Osteocyte (in vitro differentiated cells): ENCODE results near the gene LMLN. TPM values are rescaled to one million over a fixed set of nuclear protein-coding genes. Genes with fewer than 3 reads are reported as not detected.

ENCODE experiments used
- DNase-seq: peaks from one replicate; pipeline ENCODE4 v3.0.0; 2021; ENCODE audit warnings: mixed read lengths; ENCODE audit not compliant: unreplicated experiment; ENCODE audit errors: extremely low spot score
- H3K27ac Mint-ChIP-seq: one replicate; pipeline ENCODE4 v1.8.0; 2021; ENCODE audit warnings: mild to moderate bottlenecking, mixed read lengths; ENCODE audit not compliant: unreplicated experiment
- H3K27me3 Mint-ChIP-seq: one replicate; pipeline ENCODE4 v1.8.0; 2021; ENCODE audit warnings: mixed read lengths; ENCODE audit not compliant: unreplicated experiment
- H3K36me3 Mint-ChIP-seq: one replicate; pipeline ENCODE4 v1.8.0; 2021; ENCODE audit warnings: mixed read lengths; ENCODE audit not compliant: unreplicated experiment
- H3K4me1 Mint-ChIP-seq: one replicate; pipeline ENCODE4 v1.8.0; 2021; ENCODE audit warnings: mixed read lengths; ENCODE audit not compliant: unreplicated experiment
- H3K4me3 Mint-ChIP-seq: one replicate; pipeline ENCODE4 v1.8.0; 2021; ENCODE audit warnings: mild to moderate bottlenecking, moderate library complexity, mixed read lengths; ENCODE audit not compliant: unreplicated experiment
- H3K9me3 Mint-ChIP-seq: one replicate; pipeline ENCODE4 v1.8.0; 2021; ENCODE audit warnings: mixed read lengths; ENCODE audit not compliant: unreplicated experiment
- CTCF ChIP-seq: fragments of 200-600 bp; sonication (generic); IDR thresholded peaks from 2 replicates; pipeline ENCODE4 v1.5.0; 2021; ENCODE audit warnings: antibody characterized with exemption, mild to moderate bottlenecking, moderate library complexity
- total RNA-seq: library from RNA; stranded (reverse); gene quantifications from 2 replicates; pipeline ENCODE4 v1.2.1, GENCODE V29; 2021

The LMLN gene
- total RNA-seq, 1 donor from 2014 or later = 5.7 TPM

- Mint-ChIP-seq H3K4me1 (peaks cover 12% of the 10 kb centered on the region), H3K36me3 (peaks cover 7% of the 10 kb centered on the region), H3K27me3 (no peaks in the 10 kb centered on the region), H3K9me3 (no peaks in the 10 kb centered on the region), H3K27ac (no peak overlapping the region), H3K4me3 (no peak overlapping the region)
- no peak for DNase-seq
- no peak for TF ChIP-seq CTCF
These were observed 65.6 kb downstream of the LMLN start for GRCh38 chr3:198025644-198026043.

GRCh38 chr3:198026620-198027019 is 66.6 kb downstream of the LMLN start:
- no peak overlapping the region for H3K27ac Mint-ChIP-seq
- no peaks in the 10 kb centered on the region for H3K9me3 Mint-ChIP-seq
- no peak overlapping the region for H3K4me3 Mint-ChIP-seq
- H3K27me3 Mint-ChIP-seq = no peaks in the 10 kb centered on the region
- no peak for TF ChIP-seq CTCF
- no peak for DNase-seq
- peaks cover 12% of the 10 kb centered on the region for H3K4me1 Mint-ChIP-seq
- peaks cover 7% of the 10 kb centered on the region for H3K36me3 Mint-ChIP-seq

GRCh38 chr3:198027045-198027798 is 67.2 kb downstream of the LMLN start:
- no peak for TF ChIP-seq CTCF
- Mint-ChIP-seq H3K4me3 (no peak overlapping the region), H3K4me1 (peaks cover 12% of the 10 kb centered on the region), H3K36me3 (peaks cover 3% of the 10 kb centered on the region), H3K27me3 (no peaks in the 10 kb centered on the region), H3K27ac (no peak overlapping the region), H3K9me3 (no peaks in the 10 kb centered on the region)
- DNase-seq = no peak

GRCh38 chr3:198027799-198028390 is 67.9 kb downstream of the LMLN start:
- Mint-ChIP-seq H3K4me3 (no peak overlapping the region), H3K36me3 (peaks cover 3% of the 10 kb centered on the region), H3K27ac (no peak overlapping the region), H3K9me3 (no peaks in the 10 kb centered on the region), H3K4me1 (peaks cover 12% of the 10 kb centered on the region), H3K27me3 (no peaks in the 10 kb centered on the region)
- DNase-seq = no peak
- TF ChIP-seq CTCF = no peak

- H3K27ac Mint-ChIP-seq = no peak overlapping the region
- no peak for DNase-seq
- H3K4me1 Mint-ChIP-seq = peaks cover 12% of the 10 kb centered on the region
These were observed 68.7 kb downstream of the LMLN start for GRCh38 chr3:198028718-198029117.

More at GRCh38 chr3:198028718-198029117, 68.7 kb downstream of the LMLN start:
- H3K4me3 Mint-ChIP-seq = no peak overlapping the region
- H3K36me3 Mint-ChIP-seq = peaks cover 3% of the 10 kb centered on the region
- H3K9me3 Mint-ChIP-seq = no peaks in the 10 kb centered on the region
- H3K27me3 Mint-ChIP-seq = no peaks in the 10 kb centered on the region
- no peak for TF ChIP-seq CTCF
